GM12864 (cell line): ENCODE data around the gene MDFI.

ENCODE experiments used
- DNase-seq: peaks from one replicate; pipeline ENCODE4 v3.0.0-alpha.2; 2011; ENCODE audit warnings: low read depth
- H3K4me3 ChIP-seq: 2 replicates; pipeline ENCODE4 v1.5.1; 2011; ENCODE audit warnings: mild to moderate bottlenecking, low read depth, low read length, control low read depth
- TF ChIP-seq, protein P1 (sequence below): IDR thresholded peaks from 2 replicates; pipeline ENCODE4 v1.5.1; 2011; ENCODE audit warnings: low read depth, mild to moderate bottlenecking, moderate library complexity, low read length, control low read depth, inconsistent platforms; ENCODE audit errors: missing control alignments

The MDFI gene

DNA sequence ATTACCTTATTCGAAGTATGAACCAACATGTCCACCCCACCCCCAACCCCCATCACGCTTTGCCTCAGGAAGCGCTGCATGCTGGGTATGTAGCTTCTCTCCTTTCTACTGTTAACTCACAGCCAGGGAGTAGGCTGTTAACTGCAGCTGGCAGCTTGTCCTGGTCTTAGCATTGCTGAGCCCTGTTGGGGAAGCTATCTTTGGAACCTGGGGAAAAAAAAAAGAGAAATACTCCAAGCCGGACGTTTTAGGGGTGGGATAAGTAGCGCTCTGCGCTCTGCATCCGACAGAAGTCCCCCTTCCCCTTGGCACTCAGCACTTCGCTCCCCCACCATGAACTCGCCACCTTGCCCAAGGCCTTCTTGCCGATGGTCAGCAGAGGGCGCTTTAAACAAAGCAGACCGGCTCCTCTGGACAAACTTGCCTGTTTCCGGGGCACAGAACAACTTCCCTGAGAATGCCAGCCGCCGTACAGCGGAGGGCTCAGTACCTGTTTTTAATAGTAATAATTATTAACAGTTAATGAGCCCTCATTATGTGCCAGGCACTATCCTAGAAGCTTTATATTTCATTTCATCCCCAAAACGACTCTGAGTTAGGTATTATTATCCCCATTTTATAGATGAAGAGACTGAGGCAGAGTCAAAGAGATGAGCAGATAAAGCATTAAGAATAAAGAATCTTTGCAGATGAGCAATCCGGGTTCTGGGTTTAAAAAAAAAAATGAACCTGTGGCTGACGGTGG is 35.2 kb upstream of the MDFI start:
- peak; percentile 45 for DNase-seq
- TF ChIP-seq, protein P1, sequence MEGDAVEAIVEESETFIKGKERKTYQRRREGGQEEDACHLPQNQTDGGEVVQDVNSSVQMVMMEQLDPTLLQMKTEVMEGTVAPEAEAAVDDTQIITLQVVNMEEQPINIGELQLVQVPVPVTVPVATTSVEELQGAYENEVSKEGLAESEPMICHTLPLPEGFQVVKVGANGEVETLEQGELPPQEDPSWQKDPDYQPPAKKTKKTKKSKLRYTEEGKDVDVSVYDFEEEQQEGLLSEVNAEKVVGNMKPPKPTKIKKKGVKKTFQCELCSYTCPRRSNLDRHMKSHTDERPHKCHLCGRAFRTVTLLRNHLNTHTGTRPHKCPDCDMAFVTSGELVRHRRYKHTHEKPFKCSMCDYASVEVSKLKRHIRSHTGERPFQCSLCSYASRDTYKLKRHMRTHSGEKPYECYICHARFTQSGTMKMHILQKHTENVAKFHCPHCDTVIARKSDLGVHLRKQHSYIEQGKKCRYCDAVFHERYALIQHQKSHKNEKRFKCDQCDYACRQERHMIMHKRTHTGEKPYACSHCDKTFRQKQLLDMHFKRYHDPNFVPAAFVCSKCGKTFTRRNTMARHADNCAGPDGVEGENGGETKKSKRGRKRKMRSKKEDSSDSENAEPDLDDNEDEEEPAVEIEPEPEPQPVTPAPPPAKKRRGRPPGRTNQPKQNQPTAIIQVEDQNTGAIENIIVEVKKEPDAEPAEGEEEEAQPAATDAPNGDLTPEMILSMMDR = peak; percentile 84
- H3K4me3 ChIP-seq = no peak overlapping the region

DNA sequence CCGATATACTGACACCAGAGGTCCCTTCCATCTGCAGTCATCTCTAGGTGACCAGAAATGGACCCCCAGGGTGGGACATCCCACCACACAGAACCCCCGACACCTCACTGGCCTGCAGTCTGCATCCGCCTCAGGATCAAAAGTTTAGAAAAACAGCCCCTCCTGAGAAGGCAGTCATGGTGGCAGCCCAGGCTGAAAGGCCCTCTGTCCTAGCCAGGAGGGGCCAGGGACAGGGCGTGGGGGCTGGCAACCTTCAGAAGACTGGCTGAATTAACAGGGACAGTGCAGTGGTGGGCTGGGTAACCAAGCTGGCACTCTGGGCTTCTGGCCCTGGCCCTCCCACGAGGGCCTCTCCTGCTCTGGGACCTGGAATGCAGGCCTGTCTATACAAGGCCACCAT is 34.3 kb upstream of the MDFI start:
- TF ChIP-seq, protein P1 = no peak
- DNase-seq = no peak
- H3K4me3 ChIP-seq = no peak overlapping the region

DNA sequence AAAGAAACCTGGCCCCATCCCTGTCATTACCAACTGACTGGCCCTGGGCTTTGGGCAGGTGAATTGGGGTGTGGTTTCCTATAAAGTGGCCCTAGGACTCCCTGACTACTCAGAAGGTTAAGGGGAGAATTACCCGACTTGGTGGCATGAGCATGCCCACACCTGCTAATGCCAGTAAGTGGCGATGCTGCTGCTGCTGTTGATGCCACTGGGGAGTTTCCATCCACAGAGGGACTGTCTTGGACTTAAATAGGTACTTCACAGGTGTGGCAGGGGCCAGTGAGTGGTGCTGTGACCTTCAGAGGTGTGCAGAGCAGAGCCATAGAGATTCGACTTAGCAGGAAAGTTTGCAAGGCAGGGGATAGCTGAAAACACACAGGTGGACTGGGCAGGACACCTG is 32.6 kb upstream of the MDFI start:
- no peak for DNase-seq

DNA sequence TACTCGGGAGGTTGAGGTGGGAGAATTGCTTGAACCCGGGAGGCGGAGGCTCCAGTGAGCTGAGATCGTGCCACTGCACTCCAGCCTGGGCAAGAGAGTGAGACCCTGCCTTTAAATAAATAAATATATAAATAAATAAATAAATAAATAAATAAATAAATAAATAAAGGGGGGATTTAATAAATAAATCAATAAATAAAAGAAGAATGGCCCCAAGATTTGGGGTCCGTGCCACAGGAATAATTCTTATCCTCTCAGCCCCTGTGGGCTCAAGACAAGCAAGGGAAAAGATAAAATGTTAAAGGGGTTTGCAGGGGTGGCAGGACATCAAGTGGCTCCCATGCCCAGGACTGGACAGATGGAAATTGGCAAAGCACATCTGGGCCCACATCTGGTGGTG is 31.2 kb upstream of the MDFI start:
- TF ChIP-seq, protein P1 = no peak
- H3K4me3 ChIP-seq = no peak overlapping the region
- DNase-seq = no peak

More for the DNA sequence above, 32.6 kb upstream of the MDFI start:
- H3K4me3 ChIP-seq = no peak overlapping the region
- TF ChIP-seq, protein P1 = no peak

DNA sequence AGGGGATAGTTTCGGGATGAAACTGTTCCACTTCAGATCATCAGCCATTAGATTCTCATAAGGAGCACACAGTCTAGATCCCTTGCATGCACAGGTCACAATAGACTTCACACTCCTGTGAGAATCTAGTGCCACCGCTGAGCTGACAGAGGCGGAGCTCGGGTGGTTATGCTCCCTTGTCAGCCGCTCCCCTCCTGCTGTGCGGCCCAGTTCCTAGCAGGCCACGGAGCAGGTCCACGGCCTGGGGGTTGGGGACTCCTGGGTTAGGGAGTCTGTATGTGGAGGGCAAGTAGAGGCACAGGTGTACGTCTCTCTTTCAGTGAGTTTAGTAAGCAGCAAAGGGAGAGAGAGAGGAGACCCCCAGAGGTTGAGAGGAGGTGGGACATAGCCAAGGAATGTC is 30.5 kb upstream of the MDFI start:
- DNase-seq = no peak
- TF ChIP-seq, protein P1 = no peak
- H3K4me3 ChIP-seq = no peak overlapping the region

DNA sequence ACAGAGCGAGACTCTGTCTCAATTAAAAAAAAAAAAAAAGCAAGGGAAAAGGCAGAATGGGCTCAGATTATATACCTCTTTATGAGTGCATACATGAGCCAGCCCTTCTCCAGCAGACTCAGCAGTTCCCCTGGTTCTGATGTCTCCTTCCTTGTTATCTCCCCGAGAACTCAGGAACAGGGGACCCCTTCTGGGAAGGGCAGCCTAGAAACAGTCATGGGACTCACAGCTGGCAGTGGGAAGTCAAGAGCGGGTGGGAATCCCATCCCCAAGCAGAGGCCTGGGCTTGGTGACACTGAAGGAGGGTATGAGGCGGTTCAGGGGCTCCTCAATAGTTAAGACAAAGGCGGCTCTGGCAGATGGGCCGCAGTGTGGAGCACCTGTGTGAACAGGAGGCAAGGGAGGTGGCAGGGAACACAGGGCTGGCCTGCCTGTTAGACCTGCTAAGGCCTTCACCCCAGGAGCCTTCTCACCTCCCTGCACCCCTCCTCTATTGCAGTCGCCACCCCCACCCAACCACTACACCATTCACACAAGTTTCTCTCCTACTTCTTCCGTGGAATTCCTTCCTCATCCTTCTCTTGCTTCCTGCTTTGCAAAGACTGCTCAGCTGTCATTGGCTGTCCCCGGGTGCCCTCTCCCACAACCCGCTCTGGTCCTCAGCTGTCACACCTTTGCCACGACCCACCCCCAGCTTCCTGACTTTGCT is 29.7 kb upstream of the MDFI start:
- DNase-seq = no peak
- no peak overlapping the region for H3K4me3 ChIP-seq
- TF ChIP-seq, protein P1 = no peak
